Measurements from ENCODE around the gene CCDC33. TPM values are rescaled to one million over a fixed set of nuclear protein-coding genes. Genes with fewer than 3 reads are reported as not detected.

CCDC33 gene
- total RNA-seq, 1 experiment from 2014 or later, result not detected

DNA sequence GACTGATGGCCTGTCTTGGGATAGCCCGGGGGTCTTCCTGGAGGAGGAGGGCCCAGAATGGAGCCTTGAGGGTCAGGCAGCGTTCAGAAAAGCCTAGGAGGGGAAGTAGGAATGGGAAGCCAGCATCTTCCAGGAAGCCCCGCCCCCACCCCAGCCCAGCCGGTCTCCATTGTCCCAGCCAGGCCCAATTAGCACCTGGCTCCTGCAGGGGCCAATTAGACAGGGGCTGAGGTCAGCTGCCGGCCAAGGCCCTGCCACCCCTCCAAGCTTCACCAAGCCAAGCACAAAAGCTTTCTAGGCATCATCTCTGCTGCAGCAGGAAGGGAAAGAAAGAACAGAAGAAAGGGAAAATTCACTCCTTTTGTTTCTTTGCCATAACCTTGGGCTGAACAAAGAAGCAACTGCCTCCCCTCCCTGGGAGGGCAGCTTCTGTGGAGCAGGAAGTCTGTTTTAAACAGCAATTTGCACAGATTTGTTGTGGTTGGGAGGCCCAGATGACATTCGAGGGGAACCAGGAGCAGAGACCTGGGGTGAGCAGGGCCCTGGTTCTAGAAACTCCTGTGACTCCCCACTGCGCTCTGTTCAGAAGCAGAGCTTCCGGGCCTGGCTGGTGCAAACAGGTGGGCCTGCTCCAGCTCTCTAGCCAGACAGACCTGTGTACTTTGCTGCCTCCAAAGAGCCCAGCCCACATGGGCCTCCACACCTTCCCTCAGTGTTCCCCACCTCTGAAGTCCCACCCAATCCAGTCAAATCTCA lies 83.6 kb downstream of the CCDC33 start:
- DNase-seq (ENCODE audit: low read depth, low spot score), result no peak
- in situ Hi-C loops (cut with HindIII; ENCODE audit: low pct_unique_long_range_greater_than_20kb, low sequenced_read_pairs) (no loop called here), intact Hi-C loops (cut with micrococcal nuclease; ENCODE audit: unreplicated experiment) (loop anchor here (10.0 kb wide), 1 partner anchor 345 kb away; no protein-coding TSS in a partner anchor)
- Histone ChIP-seq H3K9me3 (ENCODE audit: control insufficient read depth, insufficient read depth, low read depth, low read length) (no peaks in the 10 kb centered on the region), H3K4me3 (ENCODE audit: low read depth in 2 of 2, low read length in 2 of 2) (no peak overlapping the region), H3K27ac (ENCODE audit: low read length) (no peak overlapping the region), H3K4me1 (ENCODE audit: control insufficient read depth, insufficient read depth, low read length) (peaks cover 4% of the 10 kb centered on the region; the same call in 1 of the 2 replicates), H3K27me3 (ENCODE audit: control insufficient read depth, insufficient read depth, low read length) (no peaks in the 10 kb centered on the region), H3K36me3 (ENCODE audit: control insufficient read depth, insufficient read depth, low read length) (no peaks in the 10 kb centered on the region)
- TF ChIP-seq POLR2AphosphoS5 (IDR thresholded peaks at IDR 0.05; ENCODE audit: low read depth, low read length), result no peak
- TF ChIP-seq TCF7L2 (IDR thresholded peaks at IDR 0.05; ENCODE audit: low read depth, low read length), result no peak
- POLR2A ChIA-PET, result no interaction called here
- BruUV-seq (replicated peaks), result no TSS peak
- CTCF ChIA-PET, result interaction anchor here (0.6 to 2.1 kb wide), 7 partner anchors 8 to 347 kb away, joined by 3 to 21 read pairs (median 4); no protein-coding TSS in a partner anchor
- no peak for ATAC-seq

DNA sequence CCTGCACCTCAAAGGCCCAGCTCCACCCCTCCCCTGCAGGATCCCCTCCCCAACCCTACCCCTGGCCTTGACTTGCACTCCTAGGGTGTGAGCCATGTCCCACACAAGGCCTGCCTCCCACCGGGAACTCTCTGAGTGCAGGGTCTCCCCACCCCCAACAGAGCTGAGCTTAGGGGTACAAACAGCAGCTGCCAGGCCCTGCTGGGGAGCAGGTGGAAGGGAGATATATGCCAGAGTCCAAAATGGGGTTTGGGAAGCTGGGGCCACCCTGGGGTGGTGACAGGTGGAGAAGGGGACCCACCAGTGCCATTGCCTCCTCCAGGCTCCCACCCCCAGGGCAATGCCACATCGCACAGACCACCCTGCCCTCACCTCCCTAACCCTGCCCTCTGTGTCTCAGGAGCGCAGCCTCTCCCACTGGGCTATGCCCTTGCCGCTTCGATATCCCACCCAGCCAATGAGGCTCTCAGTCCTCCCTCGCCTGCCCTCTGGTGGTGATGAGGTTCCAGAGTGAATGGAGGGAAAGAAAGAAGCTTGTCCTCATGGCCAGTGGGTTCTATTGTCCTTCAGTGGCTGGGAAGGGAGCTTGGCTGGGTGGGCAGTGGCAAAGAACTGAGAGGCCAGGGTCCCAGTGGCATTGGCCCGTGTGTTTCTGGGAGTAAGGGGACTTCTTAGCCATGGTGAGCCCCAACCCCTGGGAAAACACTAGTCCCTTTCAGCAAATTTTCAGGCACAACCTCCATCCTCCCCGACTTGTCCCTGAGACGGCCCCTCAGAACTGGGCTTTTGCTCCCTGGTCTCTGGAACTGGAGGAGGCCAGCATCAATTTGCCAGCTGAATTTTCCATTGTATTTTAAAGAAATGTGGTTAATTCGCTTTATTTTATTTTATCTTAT lies 84.5 kb downstream of the CCDC33 start:
- Histone ChIP-seq H3K9me3 (ENCODE audit: control insufficient read depth, insufficient read depth, low read depth, low read length) (no peaks in the 10 kb centered on the region), H3K4me1 (ENCODE audit: control insufficient read depth, insufficient read depth, low read length) (no peaks in the 10 kb centered on the region; the same call in 1 of the 2 replicates), H3K27me3 (ENCODE audit: control insufficient read depth, insufficient read depth, low read length) (no peaks in the 10 kb centered on the region), H3K27ac (ENCODE audit: low read length) (no peak overlapping the region), H3K36me3 (ENCODE audit: control insufficient read depth, insufficient read depth, low read length) (no peaks in the 10 kb centered on the region), H3K4me3 (ENCODE audit: low read depth in 2 of 2, low read length in 2 of 2) (no peak overlapping the region)
- DNase-seq (ENCODE audit: low read depth, low spot score) (no peak), ATAC-seq (peak; percentile 43; the same call in 1 of the 2 replicates)
- intact Hi-C loops (cut with micrococcal nuclease; ENCODE audit: unreplicated experiment), result no loop called here
- TF ChIP-seq, protein P1, sequence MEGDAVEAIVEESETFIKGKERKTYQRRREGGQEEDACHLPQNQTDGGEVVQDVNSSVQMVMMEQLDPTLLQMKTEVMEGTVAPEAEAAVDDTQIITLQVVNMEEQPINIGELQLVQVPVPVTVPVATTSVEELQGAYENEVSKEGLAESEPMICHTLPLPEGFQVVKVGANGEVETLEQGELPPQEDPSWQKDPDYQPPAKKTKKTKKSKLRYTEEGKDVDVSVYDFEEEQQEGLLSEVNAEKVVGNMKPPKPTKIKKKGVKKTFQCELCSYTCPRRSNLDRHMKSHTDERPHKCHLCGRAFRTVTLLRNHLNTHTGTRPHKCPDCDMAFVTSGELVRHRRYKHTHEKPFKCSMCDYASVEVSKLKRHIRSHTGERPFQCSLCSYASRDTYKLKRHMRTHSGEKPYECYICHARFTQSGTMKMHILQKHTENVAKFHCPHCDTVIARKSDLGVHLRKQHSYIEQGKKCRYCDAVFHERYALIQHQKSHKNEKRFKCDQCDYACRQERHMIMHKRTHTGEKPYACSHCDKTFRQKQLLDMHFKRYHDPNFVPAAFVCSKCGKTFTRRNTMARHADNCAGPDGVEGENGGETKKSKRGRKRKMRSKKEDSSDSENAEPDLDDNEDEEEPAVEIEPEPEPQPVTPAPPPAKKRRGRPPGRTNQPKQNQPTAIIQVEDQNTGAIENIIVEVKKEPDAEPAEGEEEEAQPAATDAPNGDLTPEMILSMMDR (IDR thresholded peaks at IDR 0.05), result peak; percentile 89
- TF ChIP-seq SIN3A (IDR thresholded peaks at IDR 0.05; ENCODE audit: borderline replicate concordance, insufficient read depth, low read depth, low read length), result no peak
- CTCF ChIA-PET, result interaction anchor here (0.5 to 2.1 kb wide), 15 partner anchors 9 to 370 kb away, joined by 3 to 22 read pairs (median 3); no protein-coding TSS in a partner anchor
- BruUV-seq (replicated peaks), result no TSS peak
- POLR2A ChIA-PET, result interaction anchor here (0.5 kb wide), 1 partner anchor 13 kb away, joined by 5 read pairs; no protein-coding TSS in a partner anchor
- in situ Hi-C loops (cut with HindIII; ENCODE audit: low pct_unique_long_range_greater_than_20kb, low sequenced_read_pairs), result no loop called here

DNA sequence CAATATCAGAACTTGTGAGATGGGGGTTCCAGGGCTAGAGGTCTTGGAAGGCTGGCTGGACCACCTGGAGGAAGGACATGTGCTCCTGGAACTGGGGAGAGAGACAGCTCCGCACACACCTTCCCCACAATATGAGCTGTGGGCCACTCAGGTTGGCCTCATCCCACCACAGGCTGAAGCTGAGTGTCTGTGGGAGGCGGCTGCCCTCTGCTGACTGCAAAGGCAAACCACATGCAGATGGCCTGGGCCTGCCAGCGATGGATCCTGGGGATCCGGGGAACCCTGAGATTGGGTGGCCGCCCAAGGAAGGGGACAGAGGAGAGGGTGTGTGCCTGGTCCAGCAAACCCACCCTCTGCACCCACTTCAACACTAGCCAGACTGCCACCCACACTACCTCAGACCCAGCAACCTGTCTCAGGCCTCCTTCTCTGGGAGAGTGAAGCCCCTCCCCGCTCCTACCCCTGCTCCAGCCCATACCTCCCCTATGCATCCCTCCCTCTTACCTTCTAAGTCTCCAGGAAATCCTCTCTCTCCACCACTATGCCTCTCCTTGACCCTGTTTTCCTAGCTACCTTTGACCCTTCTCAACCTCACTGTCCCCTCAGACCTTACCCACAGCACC lies 86.5 kb downstream of the CCDC33 start:
- Histone ChIP-seq H3K27me3 (ENCODE audit: control insufficient read depth, insufficient read depth, low read length) (no peaks in the 10 kb centered on the region), H3K4me3 (ENCODE audit: low read depth in 2 of 2, low read length in 2 of 2) (no peak overlapping the region), H3K36me3 (ENCODE audit: control insufficient read depth, insufficient read depth, low read length) (no peaks in the 10 kb centered on the region), H3K4me1 (ENCODE audit: control insufficient read depth, insufficient read depth, low read length) (no peaks in the 10 kb centered on the region; the same call in 1 of the 2 replicates), H3K9me3 (ENCODE audit: control insufficient read depth, insufficient read depth, low read depth, low read length) (no peaks in the 10 kb centered on the region), H3K27ac (ENCODE audit: low read length) (no peak overlapping the region)
- ChIA-PET CTCF (interaction anchor here (0.6 to 1.5 kb wide), 10 partner anchors 8 to 279 kb away, joined by 3 to 16 read pairs (median 5); no protein-coding TSS in a partner anchor), POLR2A (interaction anchor here (0.6 to 1.1 kb wide), 3 partner anchors 15 to 269 kb away, joined by 3 to 10 read pairs (median 3); no protein-coding TSS in a partner anchor)
- DNase-seq (ENCODE audit: low read depth, low spot score) (peak; percentile 50), ATAC-seq (peak; percentile 92)
- TF ChIP-seq, protein P1 (IDR thresholded peaks at IDR 0.05), result peak; percentile 95
- TF ChIP-seq, protein P2, sequence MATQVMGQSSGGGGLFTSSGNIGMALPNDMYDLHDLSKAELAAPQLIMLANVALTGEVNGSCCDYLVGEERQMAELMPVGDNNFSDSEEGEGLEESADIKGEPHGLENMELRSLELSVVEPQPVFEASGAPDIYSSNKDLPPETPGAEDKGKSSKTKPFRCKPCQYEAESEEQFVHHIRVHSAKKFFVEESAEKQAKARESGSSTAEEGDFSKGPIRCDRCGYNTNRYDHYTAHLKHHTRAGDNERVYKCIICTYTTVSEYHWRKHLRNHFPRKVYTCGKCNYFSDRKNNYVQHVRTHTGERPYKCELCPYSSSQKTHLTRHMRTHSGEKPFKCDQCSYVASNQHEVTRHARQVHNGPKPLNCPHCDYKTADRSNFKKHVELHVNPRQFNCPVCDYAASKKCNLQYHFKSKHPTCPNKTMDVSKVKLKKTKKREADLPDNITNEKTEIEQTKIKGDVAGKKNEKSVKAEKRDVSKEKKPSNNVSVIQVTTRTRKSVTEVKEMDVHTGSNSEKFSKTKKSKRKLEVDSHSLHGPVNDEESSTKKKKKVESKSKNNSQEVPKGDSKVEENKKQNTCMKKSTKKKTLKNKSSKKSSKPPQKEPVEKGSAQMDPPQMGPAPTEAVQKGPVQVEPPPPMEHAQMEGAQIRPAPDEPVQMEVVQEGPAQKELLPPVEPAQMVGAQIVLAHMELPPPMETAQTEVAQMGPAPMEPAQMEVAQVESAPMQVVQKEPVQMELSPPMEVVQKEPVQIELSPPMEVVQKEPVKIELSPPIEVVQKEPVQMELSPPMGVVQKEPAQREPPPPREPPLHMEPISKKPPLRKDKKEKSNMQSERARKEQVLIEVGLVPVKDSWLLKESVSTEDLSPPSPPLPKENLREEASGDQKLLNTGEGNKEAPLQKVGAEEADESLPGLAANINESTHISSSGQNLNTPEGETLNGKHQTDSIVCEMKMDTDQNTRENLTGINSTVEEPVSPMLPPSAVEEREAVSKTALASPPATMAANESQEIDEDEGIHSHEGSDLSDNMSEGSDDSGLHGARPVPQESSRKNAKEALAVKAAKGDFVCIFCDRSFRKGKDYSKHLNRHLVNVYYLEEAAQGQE (IDR thresholded peaks at IDR 0.05; ENCODE audit: insufficient read depth in 1 of 2, low read depth in 2 of 2, low read length in 1 of 2), result no peak
- TF ChIP-seq SIN3A (IDR thresholded peaks at IDR 0.05; ENCODE audit: borderline replicate concordance, insufficient read depth, low read depth, low read length), result no peak
- TF ChIP-seq TCF7L2 (IDR thresholded peaks at IDR 0.05; ENCODE audit: low read depth, low read length), result no peak
- in situ Hi-C loops (cut with HindIII; ENCODE audit: low pct_unique_long_range_greater_than_20kb, low sequenced_read_pairs), result no loop called here
- intact Hi-C loops (cut with micrococcal nuclease; ENCODE audit: unreplicated experiment), result no loop called here
- BruUV-seq (replicated peaks), result no TSS peak

All from Panc1 (cell line).